Activated CD4-positive, alpha-beta T cell treated with anti-CD3 and anti-CD28 coated beads, Interleukin-2, Interleukin-6, amounts not matched to agents 100 ng/mL and 50 ng/mL, durations not matched to agents 16 hours and 8 hours (primary cell): ENCODE data around the gene CDH8.
"Not testable (repeated sequence)": the region's sequence is repeated elsewhere in the genome, so short reads cannot be mapped to it uniquely, and the experiment has no call there.

ENCODE experiments used
- DNase-seq: peaks from one replicate; pipeline ENCODE4 v3.0.0-alpha.2; 2020

Gene CDH8

GRCh38 chr16:61763013-61763412, 273.2 kb downstream of the CDH8 start:
- no peak for DNase-seq

- no peak for DNase-seq
Measured at GRCh38 chr16:61730997-61731396, 305.2 kb downstream of the CDH8 start.

GRCh38 chr16:61726701-61727100, 309.5 kb downstream of the CDH8 start:
- DNase-seq: no peak

- no peak for DNase-seq
Measured at GRCh38 chr16:61726125-61726524, 310.1 kb downstream of the CDH8 start.

DNA sequence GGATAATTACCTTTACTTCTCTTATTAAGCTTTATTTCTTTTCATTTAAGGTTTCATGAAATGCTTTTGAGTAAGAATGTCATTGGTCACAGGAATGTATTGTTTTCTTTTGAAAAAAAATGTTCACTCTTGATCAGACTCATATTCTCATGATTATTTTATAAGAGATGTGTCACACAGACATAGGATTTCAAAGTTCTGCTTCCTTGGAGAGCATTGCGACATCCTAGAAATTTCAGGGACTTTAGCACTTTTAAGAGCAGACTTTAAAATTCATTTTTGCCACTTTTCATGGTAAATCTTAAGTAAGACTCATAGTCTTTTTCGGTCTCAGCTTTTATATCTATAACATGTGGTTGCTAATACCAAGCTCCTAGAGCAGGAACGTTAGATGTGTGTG, 314.7 kb downstream of the CDH8 start:
- no peak for DNase-seq

GRCh38 chr16:61715393-61715792, 320.8 kb downstream of the CDH8 start:
- no peak for DNase-seq

DNA sequence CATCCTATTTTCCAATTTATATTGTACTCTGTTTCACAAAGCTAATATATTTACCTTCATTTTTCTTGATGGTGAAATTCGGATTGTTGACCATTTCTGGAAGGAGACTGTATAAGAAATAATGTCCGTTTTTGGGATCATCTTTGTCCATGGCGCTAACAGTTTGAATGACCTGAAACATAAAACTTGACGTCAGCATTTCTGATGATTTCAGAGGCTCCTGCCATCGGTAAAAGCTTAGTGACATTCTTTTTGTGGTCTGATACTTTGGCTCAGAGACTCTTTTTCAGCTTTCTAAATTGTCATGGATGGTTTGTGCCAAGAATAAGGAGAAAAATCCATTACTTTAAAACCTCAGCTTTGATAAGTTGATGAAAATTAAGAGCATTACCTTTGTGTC, 322.5 kb downstream of the CDH8 start:
- no peak for DNase-seq

- not testable (repeated sequence) for DNase-seq
Measured at GRCh38 chr16:61699640-61700039, 336.6 kb downstream of the CDH8 start.

- no peak for DNase-seq
Measured at GRCh38 chr16:61684541-61684940, 351.7 kb downstream of the CDH8 start.

DNA sequence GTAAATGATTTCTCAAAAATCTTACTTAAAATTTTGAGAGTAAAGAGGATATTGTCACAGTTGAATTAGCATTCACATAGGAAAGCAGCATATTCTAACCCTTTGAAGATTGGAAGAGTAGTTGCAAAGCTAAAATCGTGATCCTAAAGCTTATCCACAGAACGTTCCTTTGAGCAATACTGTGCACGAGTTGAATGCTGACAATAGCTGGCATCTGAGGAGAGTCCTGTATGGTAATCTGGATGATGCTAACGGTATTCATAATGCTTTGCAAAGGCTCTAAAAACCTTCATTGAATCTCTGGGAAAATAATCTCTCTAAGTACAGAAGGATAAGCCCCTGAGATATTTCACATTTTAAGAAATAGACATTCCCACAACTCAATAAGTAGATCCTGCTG, 354.6 kb downstream of the CDH8 start:
- DNase-seq: no peak

GRCh38 chr16:61681124-61681523, 355.1 kb downstream of the CDH8 start:
- no peak for DNase-seq

DNA sequence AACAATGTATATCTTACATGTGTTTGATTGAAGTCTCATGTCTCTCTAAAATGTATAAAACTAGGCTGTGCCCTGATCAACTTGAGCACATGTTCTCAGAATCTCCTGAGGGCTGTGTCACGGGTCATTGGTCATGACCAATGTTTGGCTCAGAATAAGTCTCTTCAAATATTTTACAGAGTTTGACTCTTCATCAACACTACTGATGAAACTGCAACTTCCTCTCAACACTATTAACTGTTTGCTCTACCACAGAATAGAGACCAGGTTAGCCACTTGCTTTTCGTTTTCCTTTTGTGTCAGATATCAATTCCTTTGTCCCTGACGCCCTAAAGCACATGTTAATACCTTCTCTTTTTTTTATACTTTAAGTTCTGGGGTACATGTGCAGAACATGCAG, 358.1 kb downstream of the CDH8 start:
- no peak for DNase-seq

- DNase-seq: no peak
Measured at GRCh38 chr16:61677776-61678175, 358.5 kb downstream of the CDH8 start.

GRCh38 chr16:61676740-61677139, 359.5 kb downstream of the CDH8 start:
- DNase-seq: no peak

DNA sequence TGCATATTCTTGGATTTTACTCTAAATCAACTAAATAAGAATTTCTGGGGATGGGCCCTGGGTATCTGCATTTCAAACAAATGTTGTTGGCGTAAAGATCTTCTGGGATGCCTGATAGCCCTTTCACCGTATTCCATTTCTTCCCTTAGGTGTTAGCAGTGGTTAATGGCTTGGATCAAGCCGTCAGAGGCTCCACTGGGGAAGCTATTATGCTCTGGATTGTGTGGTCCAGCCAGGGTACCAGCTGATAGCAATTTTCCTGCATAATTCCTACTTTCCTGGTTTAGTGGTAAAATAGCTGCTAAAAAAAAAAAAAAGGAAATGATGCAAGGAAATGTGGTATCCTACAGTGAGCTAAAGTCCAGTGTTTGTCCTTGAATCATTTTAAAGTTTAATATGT, 365.1 kb downstream of the CDH8 start:
- DNase-seq: no peak

- DNase-seq: no peak
Measured at GRCh38 chr16:61665512-61665911, 370.7 kb downstream of the CDH8 start.

- no peak for DNase-seq
Measured at GRCh38 chr16:61659936-61660335, 376.3 kb downstream of the CDH8 start.

GRCh38 chr16:61654962-61655361, 381.3 kb downstream of the CDH8 start:
- no peak for DNase-seq

DNA sequence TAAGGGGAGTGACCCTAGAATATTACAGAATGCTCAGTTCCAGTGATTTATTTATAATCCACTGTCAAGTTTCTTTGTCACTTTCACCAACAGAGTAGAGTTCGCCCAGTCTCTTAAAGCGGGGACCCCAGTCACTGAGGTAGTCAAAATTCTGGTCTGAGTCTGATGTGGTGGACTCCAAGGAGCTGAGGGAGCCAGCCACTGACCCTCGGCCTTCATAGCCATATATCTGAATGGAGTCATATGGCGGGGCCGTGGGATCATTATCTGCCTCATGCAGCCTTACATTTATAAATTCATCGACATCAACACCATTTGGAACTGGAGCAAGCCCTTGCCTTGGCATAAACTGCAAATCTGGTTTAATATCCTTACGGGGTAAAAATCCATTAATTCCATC, 382.7 kb downstream of the CDH8 start:
- DNase-seq: no peak

- DNase-seq: no peak
Measured at GRCh38 chr16:61645561-61645960, 390.7 kb downstream of the CDH8 start.

DNA sequence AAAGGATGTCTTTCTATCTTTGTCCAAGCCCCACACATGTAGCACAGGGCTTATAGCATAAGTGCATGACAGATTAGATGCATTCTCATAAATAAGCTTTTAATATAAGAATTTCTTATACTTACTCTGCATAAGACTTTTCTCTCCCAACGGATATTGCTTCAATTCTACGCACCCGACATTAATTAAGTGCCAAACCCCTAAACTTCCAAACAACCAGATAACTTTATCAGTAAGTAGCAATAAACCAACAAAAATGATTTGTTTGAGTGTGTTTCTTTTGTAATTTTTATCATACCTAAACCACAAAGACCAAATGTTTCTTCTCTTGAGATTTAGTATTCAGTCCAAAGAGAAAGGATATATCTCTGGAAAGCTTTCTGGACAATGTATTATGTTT, 391.5 kb downstream of the CDH8 start:
- no peak for DNase-seq

DNA sequence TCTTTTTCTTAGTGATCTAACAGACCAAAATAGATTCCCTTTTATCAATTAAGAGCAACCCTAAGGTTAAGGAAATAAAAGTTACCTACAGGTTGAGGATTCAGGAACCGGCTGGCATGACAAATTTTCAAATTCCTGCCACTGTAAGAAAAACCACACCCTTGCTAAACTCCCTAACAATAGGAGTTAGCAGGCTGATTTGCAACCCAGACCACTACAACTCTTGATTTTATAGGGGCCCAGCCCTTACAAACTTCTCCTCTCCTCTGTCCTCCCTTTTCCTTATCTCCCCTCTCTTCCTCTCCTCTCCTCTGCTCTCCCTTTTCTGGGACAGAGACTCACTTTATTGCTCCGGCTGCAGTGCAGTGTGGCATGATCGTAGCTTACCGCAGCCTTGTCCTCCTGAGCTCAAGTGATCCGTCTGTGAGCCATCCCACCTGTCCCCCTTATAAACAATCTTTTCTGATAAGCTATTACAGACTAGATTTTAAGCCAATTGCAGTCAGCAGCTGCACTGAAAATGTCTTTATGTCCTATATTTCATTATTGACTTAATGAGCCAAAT, 418.9 kb downstream of the CDH8 start:
- no peak for DNase-seq

DNA sequence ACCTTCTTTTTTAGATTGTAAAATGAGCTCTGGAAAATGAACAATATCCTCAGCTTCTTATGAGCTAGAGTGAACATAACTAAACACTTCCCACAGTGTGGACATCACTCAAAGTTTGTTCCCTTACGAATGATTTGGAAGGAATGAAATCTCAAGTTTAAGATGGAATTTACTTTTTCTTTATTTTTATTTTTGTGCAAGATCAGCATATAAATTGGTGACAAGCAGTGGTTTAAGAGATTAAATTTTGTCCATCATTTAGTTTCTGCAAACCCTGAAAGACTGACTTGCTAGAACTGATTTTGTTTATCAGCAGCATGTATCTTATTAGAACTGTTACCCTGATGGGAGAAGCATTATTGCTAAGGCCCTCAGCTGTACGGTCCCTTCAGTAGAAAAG, 420.1 kb downstream of the CDH8 start:
- DNase-seq: no peak

DNA sequence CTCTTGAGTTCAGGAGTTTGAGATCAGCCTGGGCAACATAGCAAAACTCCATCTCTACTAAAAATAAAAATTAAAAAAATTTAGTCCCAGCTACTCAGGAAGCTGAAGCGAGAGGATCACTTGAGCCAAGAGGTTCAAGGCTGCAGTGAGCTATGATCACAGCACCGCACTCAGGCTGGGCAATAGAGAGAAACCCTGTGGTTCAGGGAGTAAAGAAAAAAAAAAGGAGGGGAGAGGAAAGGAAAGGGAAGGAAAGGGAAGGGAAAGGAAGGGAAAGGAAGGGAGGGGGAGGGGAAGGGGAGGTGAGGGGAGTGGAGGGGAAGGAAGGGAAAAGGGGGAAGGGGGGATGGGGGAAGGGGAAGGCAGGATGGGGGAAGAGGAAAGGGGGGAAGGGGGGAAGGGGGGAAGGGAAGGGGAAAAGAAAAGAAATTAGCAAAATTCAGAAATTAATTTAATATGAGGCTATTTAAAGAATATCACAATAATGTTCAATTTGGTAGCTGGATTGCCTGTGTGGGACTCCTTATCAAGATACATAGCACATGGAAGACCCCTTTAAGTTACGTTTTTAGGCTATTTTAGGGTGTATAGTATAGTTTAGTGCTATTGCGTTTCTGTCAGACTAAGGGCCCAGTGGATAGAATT, 424.3 kb downstream of the CDH8 start:
- no peak for DNase-seq

DNA sequence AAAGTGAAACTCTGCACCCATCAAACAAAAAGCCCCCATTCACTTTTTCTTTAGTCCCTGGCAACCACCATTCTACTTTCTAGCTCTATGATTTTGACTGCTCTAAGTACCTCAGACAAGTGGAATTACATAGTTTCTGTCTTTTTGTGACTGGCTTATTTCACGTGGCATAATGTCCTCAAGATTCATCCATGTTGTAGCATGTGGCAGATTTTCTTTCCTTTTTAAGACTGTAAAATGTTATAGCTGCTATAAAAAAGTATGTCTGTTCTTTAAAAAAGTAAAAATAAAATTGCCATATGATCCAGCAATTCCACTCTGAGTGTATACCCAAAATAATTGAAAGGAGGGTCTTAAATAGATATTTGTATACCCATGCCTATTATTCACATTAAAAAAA, 429.7 kb downstream of the CDH8 start:
- DNase-seq: no peak
